ENCODE data around the gene NENF. TPM values are rescaled to one million over a fixed set of nuclear protein-coding genes. Genes with fewer than 3 reads are reported as not detected.

NENF gene
- polyA plus RNA-seq, 1 experiment = 73.4 TPM

DNA sequence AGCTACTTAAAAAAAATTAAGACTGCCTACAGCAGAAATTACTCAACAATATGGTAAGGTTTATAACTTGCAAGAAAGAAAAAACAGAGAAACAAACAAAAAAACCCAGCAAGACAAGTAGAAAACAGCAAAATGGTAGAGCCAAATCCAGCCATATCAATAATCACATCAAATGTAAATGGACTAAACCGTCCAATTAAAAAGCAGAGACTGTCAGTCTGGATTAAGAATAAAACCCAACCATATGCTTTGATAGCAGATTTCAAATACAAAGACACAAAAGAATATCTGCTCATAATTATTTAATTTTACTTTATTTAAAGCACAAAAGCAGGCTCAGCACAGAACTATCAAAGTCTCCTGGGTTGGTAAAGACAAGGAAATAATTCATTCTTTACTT, 35.5 kb upstream of the NENF start:
- ChIA-PET CTCF (interaction anchor here (1.1 kb wide), 2 partner anchors 59 to 362 kb away, joined by 4 to 5 read pairs; partner anchors contain the start of genes DTL and INTS7), POLR2A (no interaction called here)
- Histone ChIP-seq H3K27ac (ENCODE audit: low read depth, low read length) (no peak overlapping the region), H3K9me3 (ENCODE audit: control insufficient read depth, insufficient read depth, low read length) (peaks cover 6% of the 10 kb centered on the region; the same call in 1 of the 2 replicates), H3K27me3 (ENCODE audit: control insufficient read depth, insufficient read depth, low read length) (no peaks in the 10 kb centered on the region), H3K4me3 (ENCODE audit: low read depth, low read length) (no peak overlapping the region)
- TF ChIP-seq, protein P1, sequence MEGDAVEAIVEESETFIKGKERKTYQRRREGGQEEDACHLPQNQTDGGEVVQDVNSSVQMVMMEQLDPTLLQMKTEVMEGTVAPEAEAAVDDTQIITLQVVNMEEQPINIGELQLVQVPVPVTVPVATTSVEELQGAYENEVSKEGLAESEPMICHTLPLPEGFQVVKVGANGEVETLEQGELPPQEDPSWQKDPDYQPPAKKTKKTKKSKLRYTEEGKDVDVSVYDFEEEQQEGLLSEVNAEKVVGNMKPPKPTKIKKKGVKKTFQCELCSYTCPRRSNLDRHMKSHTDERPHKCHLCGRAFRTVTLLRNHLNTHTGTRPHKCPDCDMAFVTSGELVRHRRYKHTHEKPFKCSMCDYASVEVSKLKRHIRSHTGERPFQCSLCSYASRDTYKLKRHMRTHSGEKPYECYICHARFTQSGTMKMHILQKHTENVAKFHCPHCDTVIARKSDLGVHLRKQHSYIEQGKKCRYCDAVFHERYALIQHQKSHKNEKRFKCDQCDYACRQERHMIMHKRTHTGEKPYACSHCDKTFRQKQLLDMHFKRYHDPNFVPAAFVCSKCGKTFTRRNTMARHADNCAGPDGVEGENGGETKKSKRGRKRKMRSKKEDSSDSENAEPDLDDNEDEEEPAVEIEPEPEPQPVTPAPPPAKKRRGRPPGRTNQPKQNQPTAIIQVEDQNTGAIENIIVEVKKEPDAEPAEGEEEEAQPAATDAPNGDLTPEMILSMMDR (IDR thresholded peaks at IDR 0.05; ENCODE audit: low read depth, low read length) = no peak
- DNase-seq (ENCODE audit: low read depth, low spot score) = no peak

DNA sequence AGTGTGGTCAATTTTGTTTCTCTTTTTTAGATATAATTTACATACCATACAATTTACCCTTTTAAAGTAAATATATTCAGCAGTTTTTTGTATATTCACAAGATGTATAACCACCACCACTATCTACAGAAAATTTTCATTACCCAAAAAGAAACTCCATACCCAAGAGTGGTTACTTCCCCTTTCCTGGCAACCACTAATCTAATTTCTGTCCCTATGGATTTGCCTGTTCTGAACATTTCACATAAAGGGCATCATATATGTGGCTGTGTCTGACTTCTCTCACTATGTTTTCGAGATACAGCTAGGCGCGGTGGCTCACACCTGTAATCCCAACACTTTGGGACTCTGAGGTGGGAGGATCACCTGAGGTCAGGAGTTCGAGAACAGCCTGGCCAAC, 31.7 kb upstream of the NENF start:
- TF ChIP-seq, protein P1 (IDR thresholded peaks at IDR 0.05; ENCODE audit: low read depth, low read length) = no peak
- ChIA-PET POLR2A (no interaction called here), CTCF (interaction anchor here (1.5 kb wide), 1 partner anchor 33 kb away, joined by 4 read pairs; no protein-coding TSS in a partner anchor)
- no peak overlapping the region for H3K27ac ChIP-seq (ENCODE audit: low read depth, low read length)
- H3K9me3 ChIP-seq (ENCODE audit: control insufficient read depth, insufficient read depth, low read length) = peaks cover 6% of the 10 kb centered on the region; the same call in 1 of the 2 replicates
- no peak overlapping the region for H3K4me3 ChIP-seq (ENCODE audit: low read depth, low read length)
- no peaks in the 10 kb centered on the region for H3K27me3 ChIP-seq (ENCODE audit: control insufficient read depth, insufficient read depth, low read length)
- DNase-seq (ENCODE audit: low read depth, low spot score) = no peak

- Histone ChIP-seq H3K4me3 (ENCODE audit: low read depth, low read length) (no peak overlapping the region), H3K27me3 (ENCODE audit: control insufficient read depth, insufficient read depth, low read length) (no peaks in the 10 kb centered on the region), H3K9me3 (ENCODE audit: control insufficient read depth, insufficient read depth, low read length) (peaks cover 7% of the 10 kb centered on the region; the same call in 1 of the 2 replicates), H3K27ac (ENCODE audit: low read depth, low read length) (no peak overlapping the region)
- ChIA-PET POLR2A (no interaction called here), CTCF (interaction anchor here (1.1 to 1.5 kb wide), 2 partner anchors 34 to 331 kb away, joined by 3 to 4 read pairs; no protein-coding TSS in a partner anchor)
- no peak for DNase-seq (ENCODE audit: low read depth, low spot score)
- TF ChIP-seq, protein P1 (IDR thresholded peaks at IDR 0.05; ENCODE audit: low read depth, low read length) = no peak
Measured at GRCh38 chr1:212401838-212402582, 30.7 kb upstream of the NENF start.

- ChIA-PET POLR2A (no interaction called here), CTCF (interaction anchor here (0.6 to 1.1 kb wide), 2 partner anchors 332 to 390 kb away, joined by 3 read pairs; no protein-coding TSS in a partner anchor)
- TF ChIP-seq, protein P1 (IDR thresholded peaks at IDR 0.05; ENCODE audit: low read depth, low read length) = no peak
- Histone ChIP-seq H3K4me3 (ENCODE audit: low read depth, low read length) (no peak overlapping the region), H3K9me3 (ENCODE audit: control insufficient read depth, insufficient read depth, low read length) (peaks cover 4% of the 10 kb centered on the region; the same call in 1 of the 2 replicates), H3K27me3 (ENCODE audit: control insufficient read depth, insufficient read depth, low read length) (no peaks in the 10 kb centered on the region), H3K27ac (ENCODE audit: low read depth, low read length) (no peak overlapping the region)
- DNase-seq (ENCODE audit: low read depth, low spot score) = no peak
Measured at GRCh38 chr1:212402666-212403321, 29.9 kb upstream of the NENF start.

Data from AG04450 (cell line).